HCT116 (cell line): ENCODE results near the gene ADAMTS14.

Experiments used
- CEBPB ChIP-seq: IDR thresholded peaks from 2 replicates; pipeline ENCODE4 v1.6.1; 2012; ENCODE audit warnings: low read depth
- CTCF ChIP-seq, 3 experiments: fragments of 200-600 bp in 1 of 3; sonication (generic) in 1 of 3; IDR thresholded peaks in 2 of 3; conservative IDR thresholded peaks in 1 of 3; 2 replicates each; pipeline ENCODE4 v1.5.1; 2012 to 2017; ENCODE audit warnings: low read depth in 2 of 3, low read length in 2 of 3, antibody characterized with exemption in 1 of 3, borderline replicate concordance in 1 of 3, control low read depth in 1 of 3, mild to moderate bottlenecking in 1 of 3, mixed read lengths in 1 of 3, mixed run types in 1 of 3, moderate library complexity in 1 of 3; ENCODE audit not compliant: insufficient read depth in 1 of 3
- EGR1 ChIP-seq: IDR thresholded peaks from 2 replicates; pipeline ENCODE4 v1.6.1; 2012; ENCODE audit warnings: low read depth
- ELF1 ChIP-seq: IDR thresholded peaks from 2 replicates; pipeline ENCODE4 v1.6.1; 2012; ENCODE audit warnings: low read depth, borderline replicate concordance
- EZH2 ChIP-seq: fragments of 200-600 bp; sonication (generic); IDR thresholded peaks from 2 replicates; pipeline ENCODE4 v1.6.1; 2017; ENCODE audit warnings: antibody characterized with exemption, mixed run types
- JUND ChIP-seq: IDR thresholded peaks from 2 replicates; pipeline ENCODE4 v1.6.1; 2012
- POLR2A ChIP-seq: IDR thresholded peaks from 2 replicates; pipeline ENCODE4 v1.7.0; 2011; ENCODE audit warnings: borderline replicate concordance; ENCODE audit not compliant: insufficient read depth, insufficient read length; ENCODE audit errors: extremely low read depth
- POLR2AphosphoS5 ChIP-seq: IDR thresholded peaks from 2 replicates; pipeline ENCODE4 v1.6.1; 2011; ENCODE audit warnings: mild to moderate bottlenecking, low read depth, low read length, moderate library complexity
- REST ChIP-seq: IDR thresholded peaks from 2 replicates; pipeline ENCODE4 v1.6.1; 2012; ENCODE audit warnings: low read depth
- SP1 ChIP-seq: IDR thresholded peaks from 2 replicates; pipeline ENCODE4 v1.6.1; 2012; ENCODE audit warnings: low read depth
- TCF7L2 ChIP-seq: IDR thresholded peaks from 2 replicates; pipeline ENCODE4 v1.7.0; 2011; ENCODE audit warnings: borderline replicate concordance, inconsistent platforms; ENCODE audit not compliant: insufficient read depth, insufficient read length; ENCODE audit errors: extremely low read depth
- YY1 ChIP-seq: IDR thresholded peaks from 2 replicates; pipeline ENCODE4 v1.6.1; 2011; ENCODE audit warnings: low read length, low read depth, moderate library complexity, mild to moderate bottlenecking; ENCODE audit not compliant: insufficient replicate concordance; ENCODE audit errors: extremely low read depth

DNA sequence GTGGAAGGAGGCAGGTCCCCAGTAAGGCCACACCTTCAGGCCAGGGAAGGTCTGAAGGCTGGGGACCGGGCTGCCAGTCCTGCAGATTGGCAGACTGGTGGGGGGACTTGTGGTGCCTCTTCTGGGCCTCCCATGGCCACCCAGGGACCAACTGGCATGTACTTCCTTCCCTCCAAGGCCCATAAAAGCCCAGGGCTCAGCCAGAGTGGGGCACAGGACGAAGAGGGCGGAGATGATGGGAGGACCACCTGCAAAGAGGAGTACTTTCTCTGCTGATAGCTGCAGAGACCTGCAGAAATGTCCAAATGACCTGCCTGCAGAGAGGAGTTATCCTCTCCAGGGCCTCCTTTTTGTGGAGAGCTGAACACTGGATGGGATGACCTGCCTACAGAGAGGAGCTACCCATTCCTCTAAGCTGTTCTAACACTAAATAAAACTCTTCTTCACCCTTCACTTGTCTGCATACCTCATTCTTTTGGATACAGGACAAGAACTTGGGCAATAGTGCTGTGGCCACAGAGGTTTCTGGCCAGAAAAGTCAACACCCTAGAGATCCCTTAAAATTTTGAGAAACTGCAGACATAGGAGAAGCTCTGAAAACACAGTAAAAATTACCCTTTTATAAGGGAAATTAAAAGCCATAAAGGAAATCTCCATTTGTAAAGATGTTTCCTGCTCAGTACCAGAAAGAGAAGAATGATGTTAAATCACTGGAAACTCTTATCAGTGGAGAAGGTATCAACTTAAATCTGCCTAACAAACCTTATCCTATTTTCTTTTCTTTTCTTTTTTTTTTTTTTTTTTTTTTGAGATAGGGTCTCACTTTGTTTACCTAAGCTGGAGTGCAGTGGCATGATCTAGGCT is 49.1 kb upstream of the ADAMTS14 start:
- TF ChIP-seq CEBPB (no peak), REST (no peak), POLR2A (no peak), CTCF (IDR thresholded peaks at IDR 0.05 in 2 of 3, conservative IDR thresholded peaks at IDR 0.05 in 1 of 3; ENCODE audit: borderline replicate concordance in 1 of 3, insufficient read depth in 1 of 3, low read depth in 2 of 3, low read length in 2 of 3) (no peak), SP1 (no peak), POLR2AphosphoS5 (no peak), ELF1 (no peak), EZH2 (no peak), EGR1 (no peak), JUND (no peak), TCF7L2 (no peak), YY1 (no peak)
